Coronary artery (tissue), 2 donors: Measurements from ENCODE around the gene KLHDC4.

Experiments
- DNase-seq: peaks from one replicate; pipeline ENCODE4 v3.0.0-alpha.2; 2017; ENCODE audit warnings: low spot score
- H3K27ac ChIP-seq, 2 donors: fragments of 200-600 bp; sonication (generic); one replicate each; pipeline ENCODE4 v1.5.1; 2016 to 2019
- H3K4me3 ChIP-seq: fragments of 200-600 bp; sonication (generic); 2 replicates; pipeline ENCODE4 v1.5.1; 2016; ENCODE audit warnings: mild to moderate bottlenecking, moderate library complexity
- CTCF ChIP-seq: fragments of 200-600 bp; sonication (generic); IDR thresholded peaks from one replicate; pipeline ENCODE4 v1.5.1; 2019; ENCODE audit warnings: antibody characterized with exemption

Gene KLHDC4

GRCh38 chr16:87696726-87697125 lies 69.1 kb downstream of the KLHDC4 start:
- Histone ChIP-seq H3K4me3 (no peak overlapping the region), H3K27ac (no peak overlapping the region)
- TF ChIP-seq CTCF = no peak
- DNase-seq = no peak

- no peak for DNase-seq
- no peak overlapping the region for H3K4me3 ChIP-seq
- H3K27ac ChIP-seq = no peak overlapping the region
- no peak for TF ChIP-seq CTCF
Observed at GRCh38 chr16:87695534-87695933, 70.3 kb downstream of the KLHDC4 start.

GRCh38 chr16:87694441-87695125 lies 71.2 kb downstream of the KLHDC4 start:
- Histone ChIP-seq H3K4me3 (no peak overlapping the region), H3K27ac (no peak overlapping the region)
- DNase-seq = no peak
- no peak for TF ChIP-seq CTCF

- no peak overlapping the region for H3K4me3 ChIP-seq
- TF ChIP-seq CTCF = no peak
- H3K27ac ChIP-seq = no peak overlapping the region
- no peak for DNase-seq
Observed at GRCh38 chr16:87693827-87694226, 72.0 kb downstream of the KLHDC4 start.

- DNase-seq = no peak
- TF ChIP-seq CTCF = no peak
- H3K4me3 ChIP-seq = no peak overlapping the region
- no peak overlapping the region for H3K27ac ChIP-seq
Observed at GRCh38 chr16:87692756-87693155, 73.0 kb downstream of the KLHDC4 start.

GRCh38 chr16:87692176-87692575 lies 73.6 kb downstream of the KLHDC4 start:
- no peak for DNase-seq
- Histone ChIP-seq H3K27ac (no peak overlapping the region), H3K4me3 (no peak overlapping the region)
- no peak for TF ChIP-seq CTCF

- Histone ChIP-seq H3K27ac (no peak overlapping the region), H3K4me3 (no peak overlapping the region)
- no peak for TF ChIP-seq CTCF
- DNase-seq = no peak
Observed at GRCh38 chr16:87691686-87692079, 74.1 kb downstream of the KLHDC4 start.
